T-helper 2 cell treated with Interferon-gamma antibody and Interleukin-4, amounts not matched to agents 5 μg/mL and 100 μg/mL, for 36 hours (primary cell): Measurements from ENCODE around the gene NDUFA1.
"Not testable (repeated sequence)": the region's sequence is repeated elsewhere in the genome, so short reads cannot be mapped to it uniquely, and the experiment has no call there.

Experiments used
- DNase-seq: peaks from one replicate; pipeline ENCODE4 v3.0.0; 2021; ENCODE audit warnings: low spot score
- H3K27ac Mint-ChIP-seq: one replicate; pipeline ENCODE4 v1.8.0; 2021; ENCODE audit warnings: mild to moderate bottlenecking, mixed read lengths
- H3K27me3 Mint-ChIP-seq: one replicate; pipeline ENCODE4 v1.8.0; 2021; ENCODE audit warnings: low read depth, mixed read lengths
- H3K36me3 Mint-ChIP-seq: one replicate; pipeline ENCODE4 v1.8.0; 2021; ENCODE audit warnings: low read depth, mixed read lengths
- H3K4me1 Mint-ChIP-seq: one replicate; pipeline ENCODE4 v1.8.0; 2021; ENCODE audit warnings: low read depth, mixed read lengths
- H3K4me3 Mint-ChIP-seq: one replicate; pipeline ENCODE4 v1.8.0; 2022; ENCODE audit warnings: mild to moderate bottlenecking, moderate library complexity, mixed read lengths
- H3K9me3 Mint-ChIP-seq: one replicate; pipeline ENCODE4 v1.8.0; 2021; ENCODE audit warnings: mixed read lengths

NDUFA1 gene

DNA sequence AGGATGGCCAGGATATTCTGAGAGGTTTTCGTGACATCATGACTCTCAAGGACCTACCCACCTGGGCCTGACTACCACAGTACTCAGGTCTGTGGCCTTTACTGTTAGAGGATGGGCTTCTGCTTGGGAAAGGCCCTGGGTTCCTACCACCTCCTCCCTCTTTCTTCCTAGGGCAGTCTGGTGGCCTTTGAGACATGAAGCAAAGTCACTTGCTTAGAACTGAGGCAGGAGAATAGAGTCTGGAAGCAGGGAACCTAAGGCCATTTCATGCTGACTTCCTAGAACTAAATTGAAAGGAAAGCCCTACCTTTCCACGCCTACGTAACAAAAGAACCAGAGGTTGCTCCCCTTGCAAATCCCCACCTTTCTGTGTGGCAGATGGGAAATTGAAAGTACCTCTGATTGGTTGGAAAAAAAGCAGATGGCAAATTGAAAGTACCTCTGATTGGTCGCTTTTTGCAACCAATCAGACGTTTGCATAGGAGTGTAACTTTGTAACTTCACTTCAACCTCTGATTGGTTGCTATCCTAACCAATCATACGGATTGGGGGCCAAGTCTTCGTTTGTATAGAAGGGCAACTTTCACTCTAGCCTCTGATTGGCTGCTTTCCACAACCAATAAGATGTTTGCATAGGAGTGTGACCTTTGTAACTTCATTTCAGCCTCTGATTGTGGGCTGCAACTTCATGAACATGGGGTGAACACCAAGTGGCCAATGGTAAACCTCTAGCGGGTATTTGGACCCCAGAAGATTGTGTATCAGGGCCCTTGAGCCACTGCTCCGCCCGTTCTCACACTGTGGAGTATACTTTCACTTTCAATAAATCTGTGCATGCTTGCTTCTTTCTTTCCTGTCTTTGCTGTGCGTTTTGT is 14.2 kb downstream of the NDUFA1 start:
- Mint-ChIP-seq H3K27ac (no peak overlapping the region), H3K9me3 (no peaks in the 10 kb centered on the region), H3K4me1 (peaks cover 6% of the 10 kb centered on the region), H3K36me3 (no peaks in the 10 kb centered on the region), H3K4me3 (peak overlapping the region; percentile 29), H3K27me3 (no peaks in the 10 kb centered on the region)
- DNase-seq, result no peak

DNA sequence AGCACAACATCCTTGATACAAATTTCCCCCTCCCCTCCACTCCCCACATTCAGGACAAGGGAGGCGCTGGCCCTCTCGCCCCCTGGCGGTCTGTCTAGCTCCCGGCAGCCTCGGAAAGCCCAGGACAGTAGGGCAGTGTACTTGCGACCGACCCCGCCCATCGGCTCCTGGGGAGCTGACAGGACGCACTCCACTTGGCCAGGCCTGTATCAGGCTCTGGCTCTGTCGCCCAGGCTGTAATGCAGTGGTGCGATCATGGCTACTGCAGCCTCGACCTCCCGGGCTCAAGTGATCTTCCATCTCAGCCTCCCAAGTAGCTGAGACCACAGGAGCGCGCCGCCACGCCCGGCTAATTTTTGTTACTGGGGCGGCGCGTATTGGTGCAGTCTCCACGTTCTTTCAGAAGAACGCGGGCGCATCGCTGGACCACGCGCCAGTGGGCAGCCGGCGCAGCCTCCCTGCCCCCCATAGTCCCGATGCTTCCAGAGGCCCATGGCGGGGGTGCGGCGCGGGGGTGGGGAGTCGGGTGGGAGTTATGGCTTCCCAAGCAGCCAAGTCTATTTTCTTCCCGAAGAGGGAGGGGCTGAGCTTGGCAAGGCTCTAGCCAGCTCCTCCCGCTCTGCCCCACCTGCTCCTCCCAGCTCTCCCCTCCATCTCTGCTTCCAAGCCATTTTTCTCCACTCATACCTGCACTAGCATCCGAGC is 16.2 kb downstream of the NDUFA1 start:
- Mint-ChIP-seq H3K27me3 (no peaks in the 10 kb centered on the region), H3K27ac (no peak overlapping the region), H3K36me3 (no peaks in the 10 kb centered on the region), H3K9me3 (no peaks in the 10 kb centered on the region), H3K4me3 (peak overlapping the region; percentile 29), H3K4me1 (peaks cover 6% of the 10 kb centered on the region)
- DNase-seq, result peak; percentile 57

DNA sequence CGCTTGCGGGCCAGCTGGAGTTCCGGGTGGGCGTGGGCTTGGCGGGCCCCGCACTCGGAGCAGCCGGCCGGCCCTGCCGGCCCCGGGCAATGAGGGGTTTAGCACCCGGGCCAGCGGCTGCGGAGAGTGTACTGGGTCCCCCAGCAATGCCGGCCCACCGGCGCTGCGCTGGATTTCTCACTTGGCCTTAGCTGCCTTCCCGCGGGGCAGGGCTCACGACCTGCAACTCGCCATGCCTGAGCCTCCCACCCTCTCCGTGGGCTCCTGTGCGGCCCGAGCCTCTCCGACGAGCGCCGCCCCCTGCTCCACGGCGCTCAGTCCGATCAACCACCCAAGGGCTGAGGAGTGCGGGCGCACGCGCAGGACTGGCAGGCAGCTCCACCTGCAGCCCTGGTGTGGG is 19.0 kb downstream of the NDUFA1 start:
- H3K9me3 Mint-ChIP-seq, H3K36me3 Mint-ChIP-seq, H3K4me1 Mint-ChIP-seq, H3K4me3 Mint-ChIP-seq, DNase-seq, H3K27ac Mint-ChIP-seq, H3K27me3 Mint-ChIP-seq: not testable (repeated sequence)

DNA sequence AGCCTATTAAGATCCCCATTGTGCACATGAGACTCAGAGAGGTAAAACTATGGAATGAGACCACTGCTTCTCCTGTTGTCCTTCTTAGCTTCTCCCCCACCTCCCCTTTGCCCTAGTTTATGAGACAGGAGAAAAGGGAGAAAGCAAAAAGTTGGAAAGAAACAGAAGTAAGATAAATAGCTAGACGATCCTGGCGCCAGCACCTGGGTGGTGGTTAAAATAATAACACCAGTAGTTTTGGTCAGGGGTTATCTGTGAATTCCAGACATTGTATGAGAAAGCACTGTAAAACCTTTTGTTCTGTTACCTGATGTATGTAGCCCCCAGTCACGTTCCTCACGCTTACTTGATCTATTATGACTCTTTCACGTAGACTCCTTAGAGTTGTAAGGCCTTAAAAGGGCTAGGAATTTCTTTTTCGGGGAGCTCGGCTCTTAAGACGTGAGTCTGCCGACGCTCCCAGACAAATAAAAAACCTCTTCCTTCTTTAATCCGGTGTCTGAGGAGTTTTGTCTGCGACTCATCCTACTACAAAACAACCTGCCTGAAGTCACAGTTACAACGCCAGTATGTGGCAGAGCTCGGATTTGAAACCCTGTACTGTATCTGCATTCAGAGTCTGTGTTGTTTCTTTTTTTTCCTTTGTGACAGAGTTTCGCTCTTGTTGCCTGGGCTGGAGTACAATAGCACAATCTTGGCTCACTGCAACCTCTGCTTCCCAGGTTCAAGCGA is 20.5 kb downstream of the NDUFA1 start:
- H3K4me1 Mint-ChIP-seq, DNase-seq, H3K27ac Mint-ChIP-seq, H3K4me3 Mint-ChIP-seq, H3K9me3 Mint-ChIP-seq, H3K27me3 Mint-ChIP-seq, H3K36me3 Mint-ChIP-seq: not testable (repeated sequence)

DNA sequence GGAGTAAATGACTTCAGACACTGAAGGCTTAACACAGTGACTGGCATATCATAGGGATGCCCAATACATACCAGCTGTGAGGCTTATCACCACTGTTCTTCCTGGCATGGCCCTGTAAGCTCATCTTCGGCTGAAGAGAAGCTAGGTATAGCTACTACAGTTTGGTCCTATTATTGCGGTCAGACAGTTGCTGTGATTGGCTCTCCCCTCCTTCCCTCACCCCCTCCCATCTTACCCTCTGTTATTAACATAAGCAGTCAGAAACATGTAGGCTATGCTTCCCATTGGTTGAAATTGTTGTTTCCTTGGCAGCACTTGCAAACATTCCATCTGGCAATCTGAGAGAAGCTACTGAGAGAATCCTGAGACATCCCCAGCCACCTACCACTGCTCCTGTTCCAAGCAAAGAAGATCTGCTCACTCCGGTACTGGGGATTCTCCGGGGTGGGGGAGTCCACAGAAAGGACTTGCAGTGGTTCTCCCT is 24.3 kb downstream of the NDUFA1 start, which contains the start of gene AKAP14:
AKAP14 (plus strand) TSS at position 51 of the 484 bp plus-strand sequence. CDS start 7,331 bp downstream, outside the sequence.
- no peaks in the 10 kb centered on the region for H3K9me3 Mint-ChIP-seq
- no peak within 1 kb of the TSS for H3K27ac Mint-ChIP-seq
- no peaks in the 10 kb centered on the region for H3K27me3 Mint-ChIP-seq
- H3K4me3 Mint-ChIP-seq, result no peak within 1 kb of the TSS
- H3K4me1 Mint-ChIP-seq, result peaks cover 3% of the 10 kb centered on the region
- no peak for DNase-seq
- no peaks in the 10 kb centered on the region for H3K36me3 Mint-ChIP-seq

DNA sequence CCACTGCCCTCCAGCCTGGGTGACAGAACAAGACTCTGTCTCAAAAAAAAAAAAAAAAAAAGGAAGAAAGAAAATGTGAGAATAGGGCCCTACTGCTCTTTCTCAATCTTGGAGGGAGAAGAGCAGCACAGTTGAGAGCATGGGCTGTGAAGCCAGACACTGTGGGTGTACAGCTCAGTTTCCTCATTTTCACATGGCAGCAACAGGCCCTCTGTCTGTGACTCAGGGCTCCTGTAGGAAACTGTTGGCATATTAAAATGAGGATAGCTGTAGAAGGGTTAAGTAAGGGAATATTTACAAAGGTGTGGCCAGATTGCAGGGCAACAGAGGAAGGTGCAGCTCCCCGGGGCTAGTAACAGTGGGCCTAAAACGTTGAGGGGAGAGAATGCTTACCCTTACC is 27.5 kb downstream of the NDUFA1 start:
- DNase-seq, result no peak
- peaks cover 4% of the 10 kb centered on the region for H3K4me1 Mint-ChIP-seq
- no peak overlapping the region for H3K27ac Mint-ChIP-seq
- no peaks in the 10 kb centered on the region for H3K36me3 Mint-ChIP-seq
- no peaks in the 10 kb centered on the region for H3K9me3 Mint-ChIP-seq
- H3K27me3 Mint-ChIP-seq, result no peaks in the 10 kb centered on the region
- H3K4me3 Mint-ChIP-seq, result no peak overlapping the region

DNA sequence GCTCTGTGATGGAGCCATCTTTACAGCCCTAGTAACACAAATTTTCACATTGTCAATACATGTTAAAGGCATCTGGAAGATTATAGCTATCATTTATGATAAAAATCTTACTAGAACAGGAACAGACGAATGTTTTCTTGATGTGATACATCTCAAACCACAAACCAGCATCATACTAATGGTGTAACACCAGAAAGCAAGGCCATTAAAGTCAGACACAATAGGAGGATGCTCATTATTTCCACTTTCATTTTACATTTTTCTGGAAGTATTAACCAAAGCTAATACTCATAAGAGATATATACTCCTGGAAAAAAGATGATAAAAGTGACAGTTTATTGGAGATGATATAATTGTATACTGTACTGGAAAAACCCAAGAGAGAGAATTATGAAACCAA is 29.3 kb downstream of the NDUFA1 start:
- DNase-seq, result no peak

DNA sequence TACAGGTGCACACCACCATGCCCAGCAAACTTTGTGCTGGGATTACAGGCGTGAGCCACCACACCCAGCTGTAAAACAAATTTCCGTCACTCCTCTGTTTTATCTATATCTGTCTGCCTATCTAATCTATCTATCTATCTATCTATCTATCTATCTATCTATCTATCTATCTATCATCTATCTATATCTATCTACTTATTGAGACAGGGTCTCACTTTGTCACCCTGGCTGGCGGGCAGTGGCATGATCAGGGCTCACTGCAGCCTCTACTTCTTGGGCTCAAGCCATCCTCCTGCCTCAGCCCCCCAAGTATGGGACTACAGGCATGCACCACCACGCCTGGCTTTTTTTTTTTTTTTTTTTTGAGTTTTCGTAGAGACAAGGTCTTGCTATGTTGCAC is 44.7 kb downstream of the NDUFA1 start:
- Mint-ChIP-seq H3K36me3 (no peaks in the 10 kb centered on the region), H3K4me3 (no peak overlapping the region), H3K4me1 (no peaks in the 10 kb centered on the region), H3K27ac (no peak overlapping the region), H3K27me3 (peaks cover 2% of the 10 kb centered on the region), H3K9me3 (no peaks in the 10 kb centered on the region)
- no peak for DNase-seq

More for the DNA sequence above, 29.3 kb downstream of the NDUFA1 start:
- no peaks in the 10 kb centered on the region for H3K36me3 Mint-ChIP-seq
- peaks cover 4% of the 10 kb centered on the region for H3K4me1 Mint-ChIP-seq
- no peaks in the 10 kb centered on the region for H3K27me3 Mint-ChIP-seq
- no peaks in the 10 kb centered on the region for H3K9me3 Mint-ChIP-seq
- H3K4me3 Mint-ChIP-seq, result no peak overlapping the region
- H3K27ac Mint-ChIP-seq, result no peak overlapping the region

DNA sequence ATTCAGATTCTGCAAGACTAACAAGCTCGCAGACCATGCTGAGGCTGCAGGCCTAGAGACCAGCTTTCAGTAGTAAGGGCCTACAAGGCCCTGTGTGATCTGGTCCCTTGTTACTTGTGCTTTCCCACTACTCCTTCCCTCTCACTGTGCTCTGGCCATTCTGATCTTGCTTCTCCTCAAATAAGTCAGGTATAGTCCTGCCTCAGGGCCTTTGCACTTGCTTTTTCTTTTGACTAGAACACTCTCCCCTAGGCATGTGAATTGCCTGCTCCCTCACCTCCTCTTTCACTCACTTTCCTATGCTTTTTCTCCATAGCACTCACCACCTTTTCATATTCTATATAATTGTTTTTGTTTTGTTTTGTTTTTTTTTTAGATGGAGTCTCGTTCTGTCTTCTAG is 46.2 kb downstream of the NDUFA1 start:
- no peak overlapping the region for H3K4me3 Mint-ChIP-seq

DNA sequence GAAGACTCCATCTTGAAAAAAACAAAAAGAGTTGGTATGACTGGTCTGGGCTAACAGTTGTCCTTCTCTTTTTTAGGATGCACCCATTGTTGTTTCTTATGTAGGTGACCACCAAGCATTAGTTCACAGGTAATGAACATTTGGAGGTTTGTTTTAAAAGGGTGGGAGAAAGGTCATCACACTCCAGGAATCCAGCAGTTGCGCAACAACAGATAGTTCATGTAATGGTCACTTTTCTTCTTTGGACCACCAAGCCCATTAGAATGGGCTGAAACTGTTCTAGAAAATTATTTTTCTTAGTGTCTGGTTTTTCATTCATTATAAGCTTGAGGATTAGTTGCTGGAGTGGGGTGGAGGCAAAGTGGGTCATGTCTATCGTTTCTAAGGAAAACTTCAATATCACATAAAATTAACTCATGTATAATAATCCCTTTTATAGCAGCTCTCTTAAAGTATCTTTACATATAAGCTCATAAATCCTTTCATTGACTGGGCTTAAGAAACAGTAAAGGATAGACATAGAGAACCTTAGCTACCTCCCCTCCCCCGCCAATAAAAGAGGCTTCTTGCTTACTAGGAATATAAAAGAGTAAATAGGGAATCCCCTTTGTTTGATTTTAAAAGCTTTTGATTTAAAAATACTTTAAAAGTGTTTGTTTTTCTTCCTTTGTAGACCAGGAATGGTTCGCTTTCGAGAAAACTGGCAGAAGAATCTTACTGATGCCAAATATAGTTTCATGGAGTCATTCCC is 48.4 kb downstream of the NDUFA1 start:
- no peak for DNase-seq
- Mint-ChIP-seq H3K9me3 (no peaks in the 10 kb centered on the region), H3K27ac (no peak overlapping the region), H3K27me3 (no peaks in the 10 kb centered on the region), H3K4me1 (no peaks in the 10 kb centered on the region), H3K4me3 (no peak overlapping the region), H3K36me3 (peaks cover 1% of the 10 kb centered on the region)

More for the DNA sequence above, 46.2 kb downstream of the NDUFA1 start:
- no peak overlapping the region for H3K27ac Mint-ChIP-seq
- no peaks in the 10 kb centered on the region for H3K9me3 Mint-ChIP-seq
- H3K36me3 Mint-ChIP-seq, result no peaks in the 10 kb centered on the region
- no peaks in the 10 kb centered on the region for H3K4me1 Mint-ChIP-seq
- no peak for DNase-seq
- no peaks in the 10 kb centered on the region for H3K27me3 Mint-ChIP-seq

DNA sequence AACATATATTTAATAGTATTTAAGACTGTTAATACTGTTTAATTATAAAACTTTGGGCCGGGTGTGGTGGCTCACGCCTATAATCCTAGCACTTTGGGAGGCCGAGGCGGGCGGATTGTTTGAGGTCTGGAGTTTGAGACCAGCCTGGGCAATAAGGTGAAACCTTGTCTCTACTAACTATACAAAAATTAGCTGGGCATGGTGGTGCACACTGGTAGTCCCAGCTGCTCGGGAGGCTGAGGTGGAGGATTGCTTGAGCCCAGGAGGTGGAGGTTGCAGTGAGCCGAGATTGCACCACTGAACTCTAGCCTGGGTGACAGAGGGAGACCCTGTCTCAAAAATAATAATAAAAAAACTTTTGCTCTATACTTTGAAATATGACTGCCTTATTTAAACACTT is 50.8 kb downstream of the NDUFA1 start:
- H3K9me3 Mint-ChIP-seq, H3K36me3 Mint-ChIP-seq, H3K27me3 Mint-ChIP-seq, H3K27ac Mint-ChIP-seq, DNase-seq, H3K4me1 Mint-ChIP-seq, H3K4me3 Mint-ChIP-seq: not testable (repeated sequence)
